ENCODE data around the gene CSAG2.
"Not testable (repeated sequence)": the region's sequence is repeated elsewhere in the genome, so short reads cannot be mapped to it uniquely, and the experiment has no call there.

Gene CSAG2

GRCh38 chrX:152709173-152709572, at the start of gene CSAG2:
Gene CSAG2, minus strand, starts transcription at chrX:152709273. Its CDS starts 161 bp downstream, at chrX:152709112.
- DNase-seq (ENCODE audit: low spot score in 2 of 2); H3K36me3 Mint-ChIP-seq (ENCODE audit: insufficient read depth); H3K4me3 Mint-ChIP-seq; H3K27me3 Mint-ChIP-seq; H3K4me1 Mint-ChIP-seq; ATAC-seq (replicated peaks; ENCODE audit: extremely low read depth, poor library complexity, severe bottlenecking); H3K9me3 Mint-ChIP-seq; H3K27ac Mint-ChIP-seq (ENCODE audit: low read depth): not testable (repeated sequence)

GRCh38 chrX:152754871-152755270, 45.8 kb upstream of the CSAG2 start:
- ATAC-seq (replicated peaks; ENCODE audit: extremely low read depth, poor library complexity, severe bottlenecking); H3K4me1 Mint-ChIP-seq; H3K36me3 Mint-ChIP-seq (ENCODE audit: insufficient read depth); DNase-seq (ENCODE audit: low spot score in 2 of 2); H3K4me3 Mint-ChIP-seq; H3K9me3 Mint-ChIP-seq; H3K27me3 Mint-ChIP-seq; H3K27ac Mint-ChIP-seq (ENCODE audit: low read depth): not testable (repeated sequence)

GRCh38 chrX:152753686-152754650, 44.9 kb upstream of the CSAG2 start, which contains the start of gene MAGEA2:
Gene MAGEA2, minus strand, starts transcription at chrX:152753842. Its CDS starts 2,479 bp downstream, at chrX:152751363.
- H3K27ac Mint-ChIP-seq (ENCODE audit: low read depth); H3K36me3 Mint-ChIP-seq (ENCODE audit: insufficient read depth); H3K4me1 Mint-ChIP-seq; H3K27me3 Mint-ChIP-seq; H3K4me3 Mint-ChIP-seq; H3K9me3 Mint-ChIP-seq; DNase-seq (ENCODE audit: low spot score in 2 of 2); ATAC-seq (replicated peaks; ENCODE audit: extremely low read depth, poor library complexity, severe bottlenecking): not testable (repeated sequence)

- no peaks in the 10 kb centered on the region for H3K9me3 Mint-ChIP-seq
- no peak overlapping the region for H3K4me3 Mint-ChIP-seq
- H3K27me3 Mint-ChIP-seq: no peaks in the 10 kb centered on the region
- H3K4me1 Mint-ChIP-seq: no peaks in the 10 kb centered on the region
- no peaks in the 10 kb centered on the region for H3K36me3 Mint-ChIP-seq (ENCODE audit: insufficient read depth)
- H3K27ac Mint-ChIP-seq (ENCODE audit: low read depth): no peak overlapping the region
- ATAC-seq (replicated peaks; ENCODE audit: extremely low read depth, poor library complexity, severe bottlenecking): no peak
- no peak for DNase-seq (ENCODE audit: low spot score in 2 of 2)
Measured at GRCh38 chrX:152738560-152738959, 29.5 kb upstream of the CSAG2 start.

GRCh38 chrX:152736528-152736927, 27.5 kb upstream of the CSAG2 start:
- H3K4me1 Mint-ChIP-seq; DNase-seq (ENCODE audit: low spot score in 2 of 2); H3K9me3 Mint-ChIP-seq; H3K27ac Mint-ChIP-seq (ENCODE audit: low read depth); H3K36me3 Mint-ChIP-seq (ENCODE audit: insufficient read depth); H3K27me3 Mint-ChIP-seq; H3K4me3 Mint-ChIP-seq; ATAC-seq (replicated peaks; ENCODE audit: extremely low read depth, poor library complexity, severe bottlenecking): not testable (repeated sequence)

GRCh38 chrX:152735860-152736511, 26.9 kb upstream of the CSAG2 start:
- Mint-ChIP-seq H3K36me3 (ENCODE audit: insufficient read depth) (no peaks in the 10 kb centered on the region), H3K4me3 (no peak overlapping the region), H3K4me1 (no peaks in the 10 kb centered on the region), H3K27ac (ENCODE audit: low read depth) (no peak overlapping the region), H3K27me3 (no peaks in the 10 kb centered on the region), H3K9me3 (no peaks in the 10 kb centered on the region)
- no peak for ATAC-seq (replicated peaks; ENCODE audit: extremely low read depth, poor library complexity, severe bottlenecking)
- no peak for DNase-seq (ENCODE audit: low spot score in 2 of 2)

- no peaks in the 10 kb centered on the region for H3K36me3 Mint-ChIP-seq (ENCODE audit: insufficient read depth)
Measured at GRCh38 chrX:152735101-152735500, 26.0 kb upstream of the CSAG2 start.

GRCh38 chrX:152734143-152734858, 25.2 kb upstream of the CSAG2 start:
- not testable (repeated sequence) for H3K27me3 Mint-ChIP-seq; H3K9me3 Mint-ChIP-seq; H3K4me3 Mint-ChIP-seq; DNase-seq (ENCODE audit: low spot score in 2 of 2); H3K36me3 Mint-ChIP-seq (ENCODE audit: insufficient read depth); H3K27ac Mint-ChIP-seq (ENCODE audit: low read depth); H3K4me1 Mint-ChIP-seq; ATAC-seq (replicated peaks; ENCODE audit: extremely low read depth, poor library complexity, severe bottlenecking)

More at GRCh38 chrX:152735101-152735500, 26.0 kb upstream of the CSAG2 start:
- no peak overlapping the region for H3K27ac Mint-ChIP-seq (ENCODE audit: low read depth)
- H3K4me1 Mint-ChIP-seq: no peaks in the 10 kb centered on the region
- H3K27me3 Mint-ChIP-seq: no peaks in the 10 kb centered on the region
- H3K9me3 Mint-ChIP-seq: no peaks in the 10 kb centered on the region
- no peak overlapping the region for H3K4me3 Mint-ChIP-seq
- DNase-seq (ENCODE audit: low spot score in 2 of 2) (no peak), ATAC-seq (replicated peaks; ENCODE audit: extremely low read depth, poor library complexity, severe bottlenecking) (no peak)

- no peaks in the 10 kb centered on the region for H3K4me1 Mint-ChIP-seq
- H3K27ac Mint-ChIP-seq (ENCODE audit: low read depth): no peak within 1 kb of the TSS
- no peak within 1 kb of the TSS for H3K4me3 Mint-ChIP-seq
- no peak for ATAC-seq (replicated peaks; ENCODE audit: extremely low read depth, poor library complexity, severe bottlenecking)
- H3K27me3 Mint-ChIP-seq: no peaks in the 10 kb centered on the region
- no peak for DNase-seq (ENCODE audit: low spot score in 2 of 2)
- no peaks in the 10 kb centered on the region for H3K9me3 Mint-ChIP-seq
- no peaks in the 10 kb centered on the region for H3K36me3 Mint-ChIP-seq (ENCODE audit: insufficient read depth)
Measured at GRCh38 chrX:152733261-152733975, 24.3 kb upstream of the CSAG2 start, which contains the start of the genes CSAG1 and MAGEA12. Gene CSAG1, minus strand, starts transcription at chrX:152733721. Its CDS starts 1,261 bp downstream, at chrX:152732460. Gene MAGEA12, plus strand, starts transcription at chrX:152733757. Its CDS starts 2,405 bp downstream, at chrX:152736162.

- ATAC-seq (replicated peaks; ENCODE audit: extremely low read depth, poor library complexity, severe bottlenecking) (no peak), DNase-seq (ENCODE audit: low spot score in 2 of 2) (no peak)
- H3K36me3 Mint-ChIP-seq (ENCODE audit: insufficient read depth): no peaks in the 10 kb centered on the region
- H3K4me3 Mint-ChIP-seq: no peak overlapping the region
- no peaks in the 10 kb centered on the region for H3K4me1 Mint-ChIP-seq
- H3K27me3 Mint-ChIP-seq: peaks cover 13% of the 10 kb centered on the region
- no peak overlapping the region for H3K27ac Mint-ChIP-seq (ENCODE audit: low read depth)
- no peaks in the 10 kb centered on the region for H3K9me3 Mint-ChIP-seq
Measured at GRCh38 chrX:152725409-152725808, 16.3 kb upstream of the CSAG2 start.

GRCh38 chrX:152713815-152714787, 5.0 kb upstream of the CSAG2 start, which contains the start of gene MAGEA2B:
Gene MAGEA2B, plus strand, starts transcription at chrX:152714628. Its CDS starts 2,479 bp downstream, at chrX:152717107.
- not testable (repeated sequence) for H3K4me1 Mint-ChIP-seq; H3K27me3 Mint-ChIP-seq; ATAC-seq (replicated peaks; ENCODE audit: extremely low read depth, poor library complexity, severe bottlenecking); H3K4me3 Mint-ChIP-seq; H3K27ac Mint-ChIP-seq (ENCODE audit: low read depth); H3K9me3 Mint-ChIP-seq; H3K36me3 Mint-ChIP-seq (ENCODE audit: insufficient read depth); DNase-seq (ENCODE audit: low spot score in 2 of 2)

Data from central memory CD8-positive, alpha-beta T cell (primary cell).